ENCODE measurements around the gene PTPN13.

The PTPN13 gene

GRCh38 chr4:86670298-86670697, 76.2 kb downstream of the PTPN13 start:
- Mint-ChIP-seq H3K9me3 (peaks cover 4% of the 10 kb centered on the region), H3K36me3 (ENCODE audit: low read depth) (peaks cover 66% of the 10 kb centered on the region), H3K4me3 (no peak overlapping the region), H3K27ac (no peak overlapping the region), H3K4me1 (no peaks in the 10 kb centered on the region), H3K27me3 (ENCODE audit: low read depth, poor library complexity) (no peaks in the 10 kb centered on the region)
- TF ChIP-seq CTCF (IDR thresholded peaks at IDR 0.05): no peak
- no peak for DNase-seq

- Mint-ChIP-seq H3K4me1 (no peaks in the 10 kb centered on the region), H3K27me3 (ENCODE audit: low read depth, poor library complexity) (no peaks in the 10 kb centered on the region), H3K4me3 (no peak overlapping the region), H3K36me3 (ENCODE audit: low read depth) (peaks cover 65% of the 10 kb centered on the region), H3K9me3 (peaks cover 4% of the 10 kb centered on the region), H3K27ac (no peak overlapping the region)
- TF ChIP-seq CTCF (IDR thresholded peaks at IDR 0.05): no peak
- DNase-seq: no peak
These were observed 76.6 kb downstream of the PTPN13 start for GRCh38 chr4:86670756-86671155.

GRCh38 chr4:86675548-86675947, 81.4 kb downstream of the PTPN13 start:
- peaks cover 61% of the 10 kb centered on the region for H3K36me3 Mint-ChIP-seq (ENCODE audit: low read depth)
- H3K9me3 Mint-ChIP-seq: peaks cover 4% of the 10 kb centered on the region
- no peak overlapping the region for H3K4me3 Mint-ChIP-seq

GRCh38 chr4:86678796-86679195, 84.7 kb downstream of the PTPN13 start:
- Mint-ChIP-seq H3K27me3 (ENCODE audit: low read depth, poor library complexity) (no peaks in the 10 kb centered on the region), H3K9me3 (no peaks in the 10 kb centered on the region), H3K27ac (peak overlapping the region; percentile 4), H3K4me3 (no peak overlapping the region), H3K4me1 (no peaks in the 10 kb centered on the region), H3K36me3 (ENCODE audit: low read depth) (peaks cover 47% of the 10 kb centered on the region)
- TF ChIP-seq CTCF (IDR thresholded peaks at IDR 0.05): no peak
- DNase-seq: no peak

More at GRCh38 chr4:86675548-86675947, 81.4 kb downstream of the PTPN13 start:
- no peak for TF ChIP-seq CTCF (IDR thresholded peaks at IDR 0.05)
- DNase-seq: no peak
- H3K27me3 Mint-ChIP-seq (ENCODE audit: low read depth, poor library complexity): no peaks in the 10 kb centered on the region
- no peak overlapping the region for H3K27ac Mint-ChIP-seq
- no peaks in the 10 kb centered on the region for H3K4me1 Mint-ChIP-seq

GRCh38 chr4:86679441-86679840, 85.3 kb downstream of the PTPN13 start:
- peak overlapping the region; percentile 4 for H3K27ac Mint-ChIP-seq
- no peak for DNase-seq
- H3K36me3 Mint-ChIP-seq (ENCODE audit: low read depth): peaks cover 41% of the 10 kb centered on the region
- H3K4me1 Mint-ChIP-seq: no peaks in the 10 kb centered on the region
- no peak for TF ChIP-seq CTCF (IDR thresholded peaks at IDR 0.05)
- H3K9me3 Mint-ChIP-seq: no peaks in the 10 kb centered on the region
- H3K27me3 Mint-ChIP-seq (ENCODE audit: low read depth, poor library complexity): no peaks in the 10 kb centered on the region
- H3K4me3 Mint-ChIP-seq: no peak overlapping the region

- no peaks in the 10 kb centered on the region for H3K4me1 Mint-ChIP-seq
- H3K36me3 Mint-ChIP-seq (ENCODE audit: low read depth): peaks cover 39% of the 10 kb centered on the region
- H3K27ac Mint-ChIP-seq: no peak overlapping the region
- H3K4me3 Mint-ChIP-seq: no peak overlapping the region
- no peaks in the 10 kb centered on the region for H3K9me3 Mint-ChIP-seq
- H3K27me3 Mint-ChIP-seq (ENCODE audit: low read depth, poor library complexity): no peaks in the 10 kb centered on the region
- TF ChIP-seq CTCF (IDR thresholded peaks at IDR 0.05): no peak
- DNase-seq: no peak
These were observed 89.1 kb downstream of the PTPN13 start for GRCh38 chr4:86683167-86683566.

All from nephron progenitor cell (in vitro differentiated cells).